ENCODE measurements around the gene SYT17.

The SYT17 gene

GRCh38 chr16:19284207-19284606 lies 116.2 kb downstream of the SYT17 start:
- Histone ChIP-seq H3K9me3 (ENCODE audit: insufficient read depth, low read depth, low read length) (no peaks in the 10 kb centered on the region), H2BK5ac (ENCODE audit: low read depth, low read length, poor library complexity) (no peak overlapping the region), H4K8ac (ENCODE audit: low read depth, low read length) (no peak overlapping the region), H3K4me1 (ENCODE audit: control insufficient read depth in 1 of 2, insufficient read depth in 2 of 2, low read length in 2 of 2) (no peaks in the 10 kb centered on the region), H2AFZ (ENCODE audit: insufficient read depth, low read length, poor library complexity) (no peak overlapping the region), H2AK5ac (ENCODE audit: low read length) (no peak overlapping the region), H3K27ac (ENCODE audit: low read depth, low read length) (no peak overlapping the region), H3K18ac (ENCODE audit: low read length) (no peak overlapping the region), H3K27me3 (ENCODE audit: insufficient read depth, low read length) (no peaks in the 10 kb centered on the region), H3K36me3 (ENCODE audit: control insufficient read depth in 1 of 2, insufficient read depth in 2 of 2, low read length in 2 of 2) (no peaks in the 10 kb centered on the region), H4K12ac (ENCODE audit: low read depth, low read length) (no peak overlapping the region), H2BK120ac (ENCODE audit: insufficient read depth, low read length, poor library complexity) (no peak overlapping the region), H4K91ac (ENCODE audit: low read depth, low read length) (no peak overlapping the region), H2BK12ac (ENCODE audit: low read length) (no peak overlapping the region), H3K4me3 (ENCODE audit: low read depth, low read length) (no peak overlapping the region), H3K79me2 (ENCODE audit: control insufficient read depth, insufficient read depth, low read length, poor library complexity) (no peaks in the 10 kb centered on the region), H3K14ac (ENCODE audit: low read length) (no peak overlapping the region), H3K4ac (ENCODE audit: low read depth, low read length) (no peak overlapping the region), H3K9ac (ENCODE audit: low read length) (no peak overlapping the region), H3K23ac (ENCODE audit: low read length) (no peak overlapping the region), H3K4me2 (ENCODE audit: low read length) (no peak overlapping the region), H3K79me1 (ENCODE audit: low read length) (no peaks in the 10 kb centered on the region)
- no peak for DNase-seq
- no CpG with 5 or more reads among the region's 1 CpG for WGBS (ENCODE audit: extremely low coverage, insufficient coverage, insufficient read length)

GRCh38 chr16:19285431-19285830 lies 117.4 kb downstream of the SYT17 start, which contains the start of gene CLEC19A:
CLEC19A (plus strand) TSS chr16:19285731; CDS start chr16:19285852, 121 bp downstream.
- Histone ChIP-seq H4K8ac (ENCODE audit: low read depth, low read length) (no peak within 1 kb of the TSS), H4K12ac (ENCODE audit: low read depth, low read length) (no peak within 1 kb of the TSS), H3K23ac (ENCODE audit: low read length) (no peak within 1 kb of the TSS), H2AK5ac (ENCODE audit: low read length) (no peak within 1 kb of the TSS), H3K4me3 (ENCODE audit: low read depth, low read length) (no peak within 1 kb of the TSS), H3K79me2 (ENCODE audit: control insufficient read depth, insufficient read depth, low read length, poor library complexity) (no peaks in the 10 kb centered on the region), H3K4ac (ENCODE audit: low read depth, low read length) (no peak within 1 kb of the TSS), H3K18ac (ENCODE audit: low read length) (no peak within 1 kb of the TSS), H3K14ac (ENCODE audit: low read length) (no peak within 1 kb of the TSS), H2BK5ac (ENCODE audit: low read depth, low read length, poor library complexity) (no peak within 1 kb of the TSS), H3K27ac (ENCODE audit: low read depth, low read length) (no peak within 1 kb of the TSS), H3K9me3 (ENCODE audit: insufficient read depth, low read depth, low read length) (no peaks in the 10 kb centered on the region), H3K4me2 (ENCODE audit: low read length) (no peak within 1 kb of the TSS), H3K4me1 (ENCODE audit: control insufficient read depth in 1 of 2, insufficient read depth in 2 of 2, low read length in 2 of 2) (no peaks in the 10 kb centered on the region), H2AFZ (ENCODE audit: insufficient read depth, low read length, poor library complexity) (no peak within 1 kb of the TSS), H3K27me3 (ENCODE audit: insufficient read depth, low read length) (no peaks in the 10 kb centered on the region), H2BK120ac (ENCODE audit: insufficient read depth, low read length, poor library complexity) (no peak within 1 kb of the TSS), H3K9ac (ENCODE audit: low read length) (no peak within 1 kb of the TSS), H4K91ac (ENCODE audit: low read depth, low read length) (no peak within 1 kb of the TSS), H3K79me1 (ENCODE audit: low read length) (no peaks in the 10 kb centered on the region), H3K36me3 (ENCODE audit: control insufficient read depth in 1 of 2, insufficient read depth in 2 of 2, low read length in 2 of 2) (no peaks in the 10 kb centered on the region), H2BK12ac (ENCODE audit: low read length) (no peak within 1 kb of the TSS)
- no CpG with 5 or more reads among the region's 2 CpGs for whole genome bisulfite sequencing (ENCODE audit: extremely low coverage, insufficient coverage, insufficient read length)
- no peak for DNase-seq

GRCh38 chr16:19286827-19287226 lies 118.8 kb downstream of the SYT17 start:
- WGBS (ENCODE audit: extremely low coverage, insufficient coverage, insufficient read length), result no CpG with 5 or more reads among the region's 2 CpGs
- H3K4me1 ChIP-seq (ENCODE audit: control insufficient read depth in 1 of 2, insufficient read depth in 2 of 2, low read length in 2 of 2), result no peaks in the 10 kb centered on the region
- no peak for DNase-seq
- H2AK5ac ChIP-seq (ENCODE audit: low read length), result no peak overlapping the region
- no peak overlapping the region for H3K14ac ChIP-seq (ENCODE audit: low read length)
- H3K9ac ChIP-seq (ENCODE audit: low read length), result no peak overlapping the region
- no peak overlapping the region for H4K91ac ChIP-seq (ENCODE audit: low read depth, low read length)
- H2BK120ac ChIP-seq (ENCODE audit: insufficient read depth, low read length, poor library complexity), result no peak overlapping the region
- no peak overlapping the region for H2AFZ ChIP-seq (ENCODE audit: insufficient read depth, low read length, poor library complexity)
- H3K36me3 ChIP-seq (ENCODE audit: control insufficient read depth in 1 of 2, insufficient read depth in 2 of 2, low read length in 2 of 2), result no peaks in the 10 kb centered on the region
- H4K8ac ChIP-seq (ENCODE audit: low read depth, low read length), result no peak overlapping the region
- no peak overlapping the region for H3K23ac ChIP-seq (ENCODE audit: low read length)
- H3K4ac ChIP-seq (ENCODE audit: low read depth, low read length), result no peak overlapping the region
- no peaks in the 10 kb centered on the region for H3K27me3 ChIP-seq (ENCODE audit: insufficient read depth, low read length)
- H4K12ac ChIP-seq (ENCODE audit: low read depth, low read length), result no peak overlapping the region
- no peak overlapping the region for H3K4me3 ChIP-seq (ENCODE audit: low read depth, low read length)
- no peak overlapping the region for H2BK5ac ChIP-seq (ENCODE audit: low read depth, low read length, poor library complexity)
- no peak overlapping the region for H3K27ac ChIP-seq (ENCODE audit: low read depth, low read length)
- no peak overlapping the region for H3K4me2 ChIP-seq (ENCODE audit: low read length)
- no peaks in the 10 kb centered on the region for H3K9me3 ChIP-seq (ENCODE audit: insufficient read depth, low read depth, low read length)
- no peak overlapping the region for H3K18ac ChIP-seq (ENCODE audit: low read length)
- H3K79me2 ChIP-seq (ENCODE audit: control insufficient read depth, insufficient read depth, low read length, poor library complexity), result no peaks in the 10 kb centered on the region
- H3K79me1 ChIP-seq (ENCODE audit: low read length), result no peaks in the 10 kb centered on the region
- H2BK12ac ChIP-seq (ENCODE audit: low read length), result no peak overlapping the region

- Histone ChIP-seq H3K4me3 (ENCODE audit: low read depth, low read length) (no peak overlapping the region), H3K4ac (ENCODE audit: low read depth, low read length) (no peak overlapping the region), H3K9me3 (ENCODE audit: insufficient read depth, low read depth, low read length) (no peaks in the 10 kb centered on the region), H3K27ac (ENCODE audit: low read depth, low read length) (no peak overlapping the region), H3K14ac (ENCODE audit: low read length) (no peak overlapping the region), H3K79me1 (ENCODE audit: low read length) (no peaks in the 10 kb centered on the region), H3K36me3 (ENCODE audit: control insufficient read depth in 1 of 2, insufficient read depth in 2 of 2, low read length in 2 of 2) (no peaks in the 10 kb centered on the region), H3K4me1 (ENCODE audit: control insufficient read depth in 1 of 2, insufficient read depth in 2 of 2, low read length in 2 of 2) (no peaks in the 10 kb centered on the region), H3K27me3 (ENCODE audit: insufficient read depth, low read length) (no peaks in the 10 kb centered on the region), H2AK5ac (ENCODE audit: low read length) (no peak overlapping the region), H2BK120ac (ENCODE audit: insufficient read depth, low read length, poor library complexity) (no peak overlapping the region), H3K23ac (ENCODE audit: low read length) (no peak overlapping the region), H2BK5ac (ENCODE audit: low read depth, low read length, poor library complexity) (no peak overlapping the region), H4K12ac (ENCODE audit: low read depth, low read length) (no peak overlapping the region), H3K9ac (ENCODE audit: low read length) (no peak overlapping the region), H3K79me2 (ENCODE audit: control insufficient read depth, insufficient read depth, low read length, poor library complexity) (no peaks in the 10 kb centered on the region), H2BK12ac (ENCODE audit: low read length) (no peak overlapping the region), H3K4me2 (ENCODE audit: low read length) (no peak overlapping the region), H2AFZ (ENCODE audit: insufficient read depth, low read length, poor library complexity) (no peak overlapping the region), H4K8ac (ENCODE audit: low read depth, low read length) (no peak overlapping the region), H3K18ac (ENCODE audit: low read length) (no peak overlapping the region), H4K91ac (ENCODE audit: low read depth, low read length) (no peak overlapping the region)
- WGBS (ENCODE audit: extremely low coverage, insufficient coverage, insufficient read length), result no CpG with 5 or more reads among the region's 4 CpGs
- DNase-seq, result no peak
Measured at GRCh38 chr16:19287241-19287640, 119.2 kb downstream of the SYT17 start.

All from trophoblast cell (in vitro differentiated cells and primary cell).